ENCODE data around the gene MOB1B. TPM values are rescaled to one million over a fixed set of nuclear protein-coding genes. Genes with fewer than 3 reads are reported as not detected.

MOB1B gene
- total RNA-seq, 2 donors from 2014 or later, result 11.0 to 15.6 TPM

- Histone ChIP-seq H3K27ac (no peak overlapping the region), H3K4me1 (no peaks in the 10 kb centered on the region), H3K27me3 (no peaks in the 10 kb centered on the region), H3K9ac (ENCODE audit: low read depth in 2 of 2, low read length in 2 of 2) (no peak overlapping the region), H3K4me3 (no peak overlapping the region), H3K9me3 (no peaks in the 10 kb centered on the region), H3K36me3 (no peaks in the 10 kb centered on the region)
- intact Hi-C loops (cut with DNase I), result no loop called here
- no peak for DNase-seq
- TF ChIP-seq CTCF (IDR thresholded peaks at IDR 0.05), result no peak
Measured at GRCh38 chr4:70868778-70869177, 33.4 kb upstream of the MOB1B start.

GRCh38 chr4:70873216-70873615, 29.0 kb upstream of the MOB1B start:
- no peak for TF ChIP-seq CTCF (IDR thresholded peaks at IDR 0.05)
- no peak overlapping the region for H3K4me3 ChIP-seq
- DNase-seq, result no peak
- intact Hi-C loops (cut with DNase I), result no loop called here
- no peak overlapping the region for H3K9ac ChIP-seq (ENCODE audit: low read depth in 2 of 2, low read length in 2 of 2)
- no peaks in the 10 kb centered on the region for H3K4me1 ChIP-seq
- H3K27me3 ChIP-seq, result no peaks in the 10 kb centered on the region
- H3K36me3 ChIP-seq, result no peaks in the 10 kb centered on the region
- no peak overlapping the region for H3K27ac ChIP-seq
- no peaks in the 10 kb centered on the region for H3K9me3 ChIP-seq

GRCh38 chr4:70874268-70875156, 27.7 kb upstream of the MOB1B start:
- intact Hi-C loops (cut with DNase I), result no loop called here
- no peak overlapping the region for H3K9ac ChIP-seq (ENCODE audit: low read depth in 2 of 2, low read length in 2 of 2)
- no peak for TF ChIP-seq CTCF (IDR thresholded peaks at IDR 0.05)
- no peaks in the 10 kb centered on the region for H3K27me3 ChIP-seq
- no peak overlapping the region for H3K27ac ChIP-seq
- H3K9me3 ChIP-seq, result no peaks in the 10 kb centered on the region
- no peaks in the 10 kb centered on the region for H3K4me1 ChIP-seq
- DNase-seq, result no peak
- H3K4me3 ChIP-seq, result no peak overlapping the region
- no peaks in the 10 kb centered on the region for H3K36me3 ChIP-seq

- Histone ChIP-seq H3K9ac (ENCODE audit: low read depth in 2 of 2, low read length in 2 of 2) (no peak overlapping the region), H3K4me3 (no peak overlapping the region), H3K36me3 (no peaks in the 10 kb centered on the region), H3K27ac (no peak overlapping the region), H3K9me3 (no peaks in the 10 kb centered on the region), H3K27me3 (no peaks in the 10 kb centered on the region), H3K4me1 (no peaks in the 10 kb centered on the region)
- DNase-seq, result no peak
- intact Hi-C loops (cut with DNase I), result no loop called here
- TF ChIP-seq CTCF (IDR thresholded peaks at IDR 0.05), result no peak
Measured at GRCh38 chr4:70877556-70877955, 24.6 kb upstream of the MOB1B start.

GRCh38 chr4:70880739-70881138, 21.4 kb upstream of the MOB1B start:
- TF ChIP-seq CTCF (IDR thresholded peaks at IDR 0.05), result no peak
- Histone ChIP-seq H3K4me3 (no peak overlapping the region), H3K9me3 (no peaks in the 10 kb centered on the region), H3K4me1 (no peaks in the 10 kb centered on the region), H3K36me3 (no peaks in the 10 kb centered on the region), H3K27me3 (no peaks in the 10 kb centered on the region), H3K9ac (ENCODE audit: low read depth in 2 of 2, low read length in 2 of 2) (no peak overlapping the region), H3K27ac (no peak overlapping the region)
- no peak for DNase-seq
- intact Hi-C loops (cut with DNase I), result no loop called here

All from colonic mucosa (tissue), 4 donors.